HUES48 (cell line): ENCODE measurements around the gene FUCA1.

Experiments
- H3K27ac ChIP-seq: one replicate; pipeline ENCODE4 v1.7.0; 2013; ENCODE audit warnings: low read depth, low read length, inconsistent platforms
- H3K27me3 ChIP-seq: 2 replicates; pipeline ENCODE4 v1.6.1; 2013; ENCODE audit warnings: mild to moderate bottlenecking, low read length; ENCODE audit not compliant: control insufficient read depth, insufficient read depth
- H3K36me3 ChIP-seq: 2 replicates; pipeline ENCODE4 v1.6.1; 2013; ENCODE audit warnings: low read length; ENCODE audit not compliant: control insufficient read depth, insufficient read depth
- H3K4me1 ChIP-seq: 2 replicates; pipeline ENCODE4 v1.6.1; 2013; ENCODE audit warnings: mild to moderate bottlenecking, low read length; ENCODE audit not compliant: control insufficient read depth, insufficient read depth
- H3K4me3 ChIP-seq: 2 replicates; pipeline ENCODE4 v1.5.1; 2013; ENCODE audit warnings: mild to moderate bottlenecking, low read depth, low read length
- H3K9ac ChIP-seq: 2 replicates; pipeline ENCODE4 v1.6.1; 2013; ENCODE audit warnings: mild to moderate bottlenecking, low read depth, low read length, moderate library complexity
- H3K9me3 ChIP-seq: 2 replicates; pipeline ENCODE4 v1.6.1; 2013; ENCODE audit warnings: low read length; ENCODE audit not compliant: control insufficient read depth, insufficient read depth

The FUCA1 gene

GRCh38 chr1:23895993-23896392 is 27.9 kb upstream of the FUCA1 start:
- Histone ChIP-seq H3K9ac (no peak overlapping the region), H3K27me3 (peaks cover 4% of the 10 kb centered on the region), H3K4me1 (no peaks in the 10 kb centered on the region), H3K9me3 (no peaks in the 10 kb centered on the region), H3K4me3 (no peak overlapping the region), H3K36me3 (no peaks in the 10 kb centered on the region), H3K27ac (no peak overlapping the region)

GRCh38 chr1:23895082-23895481 is 27.0 kb upstream of the FUCA1 start:
- H3K4me1 ChIP-seq, result no peaks in the 10 kb centered on the region
- no peak overlapping the region for H3K27ac ChIP-seq
- no peaks in the 10 kb centered on the region for H3K9me3 ChIP-seq

GRCh38 chr1:23889074-23889473 is 21.0 kb upstream of the FUCA1 start:
- Histone ChIP-seq H3K9me3 (no peaks in the 10 kb centered on the region), H3K4me1 (no peaks in the 10 kb centered on the region), H3K27ac (no peak overlapping the region), H3K27me3 (no peaks in the 10 kb centered on the region), H3K9ac (no peak overlapping the region), H3K36me3 (no peaks in the 10 kb centered on the region), H3K4me3 (no peak overlapping the region)

More at GRCh38 chr1:23895082-23895481, 27.0 kb upstream of the FUCA1 start:
- Histone ChIP-seq H3K4me3 (no peak overlapping the region), H3K36me3 (no peaks in the 10 kb centered on the region), H3K27me3 (no peaks in the 10 kb centered on the region), H3K9ac (no peak overlapping the region)

DNA sequence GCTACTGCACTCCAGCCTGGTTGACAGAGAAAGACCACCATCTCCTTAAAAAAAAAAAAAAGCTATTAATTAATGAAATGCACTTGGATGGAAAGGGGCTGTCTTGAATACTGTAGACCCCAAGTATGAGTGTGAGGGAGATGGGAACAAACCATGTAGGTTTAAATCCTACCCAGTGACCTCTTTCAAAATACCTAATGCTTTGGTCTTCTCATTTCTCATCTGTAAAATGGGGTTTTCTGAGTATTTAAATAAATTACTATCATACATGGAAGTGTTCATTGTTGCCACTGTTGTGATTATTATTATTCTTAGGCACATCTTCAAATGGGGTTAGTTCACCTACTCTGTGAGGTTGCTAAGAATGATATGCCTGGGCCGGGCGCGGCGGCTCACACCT is 17.1 kb upstream of the FUCA1 start:
- Histone ChIP-seq H3K4me1 (no peaks in the 10 kb centered on the region), H3K27me3 (no peaks in the 10 kb centered on the region), H3K9ac (no peak overlapping the region), H3K9me3 (no peaks in the 10 kb centered on the region), H3K36me3 (no peaks in the 10 kb centered on the region), H3K4me3 (no peak overlapping the region), H3K27ac (no peak overlapping the region)

GRCh38 chr1:23882746-23883145 is 14.7 kb upstream of the FUCA1 start:
- no peaks in the 10 kb centered on the region for H3K27me3 ChIP-seq
- H3K4me3 ChIP-seq, result no peak overlapping the region
- H3K9me3 ChIP-seq, result peaks cover 6% of the 10 kb centered on the region
- H3K36me3 ChIP-seq, result no peaks in the 10 kb centered on the region
- H3K4me1 ChIP-seq, result no peaks in the 10 kb centered on the region
- no peak overlapping the region for H3K27ac ChIP-seq
- no peak overlapping the region for H3K9ac ChIP-seq

GRCh38 chr1:23879809-23880208 is 11.7 kb upstream of the FUCA1 start:
- Histone ChIP-seq H3K4me1 (no peaks in the 10 kb centered on the region), H3K9ac (no peak overlapping the region), H3K9me3 (peaks cover 6% of the 10 kb centered on the region), H3K36me3 (no peaks in the 10 kb centered on the region), H3K27me3 (no peaks in the 10 kb centered on the region), H3K27ac (no peak overlapping the region), H3K4me3 (no peak overlapping the region)

DNA sequence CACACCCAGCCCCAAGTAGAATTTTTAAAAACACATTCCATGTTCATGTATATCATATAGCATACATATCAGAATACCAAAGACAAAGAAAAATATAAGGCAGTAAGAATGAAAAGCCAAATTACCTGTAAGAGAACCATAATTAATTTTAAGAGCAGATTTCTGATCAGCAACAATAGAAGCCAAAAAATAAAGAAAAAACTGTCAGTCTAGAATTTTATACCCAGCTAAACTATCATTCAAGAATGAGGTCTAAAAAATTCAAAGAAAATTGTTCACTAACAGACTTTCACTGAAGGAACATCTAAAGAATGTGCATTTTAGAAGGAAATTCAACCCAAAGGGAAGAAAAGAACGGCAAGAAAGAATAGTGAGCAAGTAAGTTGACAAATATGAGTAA is 10.6 kb upstream of the FUCA1 start:
- H3K36me3 ChIP-seq, result no peaks in the 10 kb centered on the region
- no peaks in the 10 kb centered on the region for H3K4me1 ChIP-seq
- no peak overlapping the region for H3K9ac ChIP-seq
- peaks cover 6% of the 10 kb centered on the region for H3K9me3 ChIP-seq
- H3K27me3 ChIP-seq, result no peaks in the 10 kb centered on the region
- no peak overlapping the region for H3K4me3 ChIP-seq
- no peak overlapping the region for H3K27ac ChIP-seq

GRCh38 chr1:23875382-23875781 is 7.3 kb upstream of the FUCA1 start:
- no peaks in the 10 kb centered on the region for H3K36me3 ChIP-seq
- H3K9ac ChIP-seq, result no peak overlapping the region
- H3K9me3 ChIP-seq, result peaks cover 6% of the 10 kb centered on the region
- H3K27me3 ChIP-seq, result no peaks in the 10 kb centered on the region
- no peak overlapping the region for H3K27ac ChIP-seq
- no peak overlapping the region for H3K4me3 ChIP-seq
- H3K4me1 ChIP-seq, result no peaks in the 10 kb centered on the region

GRCh38 chr1:23872421-23872820 is 4.3 kb upstream of the FUCA1 start:
- no peaks in the 10 kb centered on the region for H3K36me3 ChIP-seq
- no peak overlapping the region for H3K9ac ChIP-seq
- no peak overlapping the region for H3K4me3 ChIP-seq
- H3K27me3 ChIP-seq, result peaks cover 12% of the 10 kb centered on the region
- H3K27ac ChIP-seq, result no peak overlapping the region
- 0 out of 2 replicates have a peak, but pooled peaks cover 5% of the 10 kb centered on the region for H3K4me1 ChIP-seq
- no peaks in the 10 kb centered on the region for H3K9me3 ChIP-seq

DNA sequence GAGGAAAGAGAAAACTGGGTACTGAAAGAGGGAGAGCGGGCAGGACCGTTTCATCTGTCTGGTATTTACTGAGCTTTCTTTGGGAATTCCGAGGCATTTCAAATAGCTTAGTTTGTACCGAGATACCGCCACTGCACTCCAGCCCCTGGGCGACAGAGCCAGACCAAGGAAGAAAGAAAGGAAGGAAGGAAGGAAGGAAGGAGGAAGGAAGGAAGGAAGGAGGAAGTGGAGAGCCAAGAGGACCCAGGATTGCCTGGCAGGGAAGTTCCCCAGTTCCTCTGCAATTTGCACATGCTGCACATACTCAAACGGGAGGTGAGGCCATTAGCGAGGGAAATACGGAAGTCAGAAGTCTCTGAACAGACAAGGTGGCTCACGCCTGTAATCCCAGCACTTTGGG is 961 bp upstream of the FUCA1 start:
- no peaks in the 10 kb centered on the region for H3K9me3 ChIP-seq
- H3K9ac ChIP-seq, result no peak overlapping the region
- no peaks in the 10 kb centered on the region for H3K36me3 ChIP-seq
- 0 out of 2 replicates have a peak, but pooled peaks cover 5% of the 10 kb centered on the region for H3K4me1 ChIP-seq
- H3K27ac ChIP-seq, result no peak overlapping the region
- H3K4me3 ChIP-seq, result no peak overlapping the region
- peaks cover 22% of the 10 kb centered on the region for H3K27me3 ChIP-seq

DNA sequence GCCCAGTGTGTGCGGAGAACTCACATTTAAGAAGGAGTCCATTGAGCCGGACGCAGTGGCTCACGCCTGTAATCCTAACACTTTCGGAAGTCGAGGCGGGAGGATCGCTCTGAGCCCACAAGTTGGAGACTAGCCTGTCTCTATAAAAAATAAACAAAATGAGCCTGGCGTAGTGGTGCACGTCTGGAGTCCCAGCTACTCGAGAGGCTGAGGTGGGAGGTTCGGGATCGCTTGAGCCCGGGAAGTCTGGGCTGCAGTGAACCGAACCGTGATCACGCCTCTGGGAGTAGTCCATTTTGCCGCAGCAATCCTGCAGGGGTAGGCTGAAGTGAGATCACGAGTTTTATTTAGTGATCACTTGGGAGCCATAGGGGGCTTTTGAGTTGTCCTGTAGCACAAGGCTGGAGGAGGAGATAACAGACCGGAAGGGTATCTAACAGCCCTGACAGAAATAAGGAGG is 497 bp upstream of the FUCA1 start:
- Histone ChIP-seq H3K27ac (no peak overlapping the region), H3K9ac (no peak overlapping the region), H3K4me1 (0 out of 2 replicates have a peak, but pooled peaks cover 5% of the 10 kb centered on the region), H3K36me3 (no peaks in the 10 kb centered on the region), H3K4me3 (peak overlapping the region; percentile 28), H3K27me3 (peaks cover 22% of the 10 kb centered on the region), H3K9me3 (no peaks in the 10 kb centered on the region)

DNA sequence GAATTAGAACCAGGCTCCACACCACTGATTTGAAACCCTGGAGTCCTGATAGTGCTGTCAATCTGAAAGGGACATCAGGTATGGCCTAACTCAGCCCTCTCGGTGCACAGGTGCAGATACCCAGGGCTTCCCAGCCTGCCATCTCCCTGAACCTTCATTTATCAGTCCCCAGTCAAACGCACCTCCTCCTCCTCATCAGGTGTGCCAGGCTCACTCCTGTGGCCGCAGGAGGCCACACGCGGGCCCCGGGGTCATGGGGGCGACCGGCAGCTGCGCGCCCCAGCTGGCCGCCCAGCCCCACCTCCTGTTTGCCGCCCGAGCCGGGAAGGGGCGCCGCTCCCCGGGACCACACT is 572 bp downstream of the FUCA1 start:
- no peak overlapping the region for H3K27ac ChIP-seq
- H3K36me3 ChIP-seq, result no peaks in the 10 kb centered on the region
- peaks cover 22% of the 10 kb centered on the region for H3K27me3 ChIP-seq
- H3K9me3 ChIP-seq, result no peaks in the 10 kb centered on the region
- no peak overlapping the region for H3K9ac ChIP-seq
- 0 out of 2 replicates have a peak, but pooled peaks cover 5% of the 10 kb centered on the region for H3K4me1 ChIP-seq
- H3K4me3 ChIP-seq, result peak overlapping the region; percentile 74
